ACHN (cell line): ENCODE results near the gene MPL.

ENCODE experiments used
- DNase-seq: peaks from one replicate; pipeline ENCODE4 v3.0.0-alpha.2; 2015
- in situ Hi-C: cut with HindIII; loops from 2 replicates; pipeline ENCODE4 v1.10.0; 2017; ENCODE audit warnings: low sequenced_read_pairs, low pct_ligation_motif_present, low pct_unique_long_range_greater_than_20kb

The MPL gene

GRCh38 chr1:43319288-43319687, 18.3 kb upstream of the MPL start:
- DNase-seq: no peak
- in situ Hi-C loops: no loop called here

- no peak for DNase-seq
- in situ Hi-C loops: no loop called here
Observed at GRCh38 chr1:43319766-43320165, 17.9 kb upstream of the MPL start.

GRCh38 chr1:43321331-43321891, 16.2 kb upstream of the MPL start:
- in situ Hi-C loops: no loop called here
- no peak for DNase-seq

- DNase-seq: no peak
- in situ Hi-C loops: no loop called here
Observed at GRCh38 chr1:43322506-43322905, 15.1 kb upstream of the MPL start.

GRCh38 chr1:43324810-43325209, 12.8 kb upstream of the MPL start:
- in situ Hi-C loops: no loop called here
- no peak for DNase-seq

- in situ Hi-C loops: no loop called here
- no peak for DNase-seq
Observed at GRCh38 chr1:43325381-43325780, 12.2 kb upstream of the MPL start.

- in situ Hi-C loops: no loop called here
- DNase-seq: no peak
Observed at GRCh38 chr1:43327549-43328292, 9.9 kb upstream of the MPL start.

- DNase-seq: peak; percentile 10
- in situ Hi-C loops: no loop called here
Observed at GRCh38 chr1:43329995-43330751, 7.4 kb upstream of the MPL start.

GRCh38 chr1:43331688-43332087, 5.9 kb upstream of the MPL start:
- in situ Hi-C loops: no loop called here
- DNase-seq: no peak

GRCh38 chr1:43334453-43335205, 3.0 kb upstream of the MPL start:
- DNase-seq: no peak

GRCh38 chr1:43338001-43338400, 383 bp downstream of the MPL start:
- in situ Hi-C loops: no loop called here
- DNase-seq: no peak

More at GRCh38 chr1:43334453-43335205, 3.0 kb upstream of the MPL start:
- in situ Hi-C loops: no loop called here

GRCh38 chr1:43339584-43340232, 2.1 kb downstream of the MPL start:
- in situ Hi-C loops: no loop called here
- no peak for DNase-seq

- in situ Hi-C loops: no loop called here
- DNase-seq: no peak
Observed at GRCh38 chr1:43340559-43340958, 2.9 kb downstream of the MPL start.

- DNase-seq: no peak
- in situ Hi-C loops: no loop called here
Observed at GRCh38 chr1:43344267-43344850, 6.7 kb downstream of the MPL start.

- in situ Hi-C loops: no loop called here
- no peak for DNase-seq
Observed at GRCh38 chr1:43345120-43345519, 7.5 kb downstream of the MPL start.

- DNase-seq: no peak
- in situ Hi-C loops: no loop called here
Observed at GRCh38 chr1:43346636-43347035, 9.0 kb downstream of the MPL start.

- in situ Hi-C loops: no loop called here
- peak; percentile 64 for DNase-seq
Observed at GRCh38 chr1:43348343-43348808, 10.8 kb downstream of the MPL start.
